Renal cortical epithelial cell (primary cell): ENCODE results near the gene ARHGEF9. TPM values are rescaled to one million over a fixed set of nuclear protein-coding genes. Genes with fewer than 3 reads are reported as not detected.
A peak's percentile ranks its signal among the peaks of the same experiment; 100 is the strongest.
"Not testable (repeated sequence)": the region's sequence is repeated elsewhere in the genome, so short reads cannot be mapped to it uniquely, and the experiment has no call there.

Source experiments
- DNase-seq: peaks from one replicate; pipeline ENCODE4 v3.0.0-alpha.2; 2011; ENCODE audit warnings: low read depth
- total RNA-seq: library from RNA; depleted of rRNA; stranded (reverse); fragments of >200 nt; gene quantifications from 2 replicates; pipeline ENCODE4 v1.2.3, GENCODE V29; 2014

Gene ARHGEF9
- 14.0 and 19.6 TPM in 2 replicates for total RNA-seq

DNA sequence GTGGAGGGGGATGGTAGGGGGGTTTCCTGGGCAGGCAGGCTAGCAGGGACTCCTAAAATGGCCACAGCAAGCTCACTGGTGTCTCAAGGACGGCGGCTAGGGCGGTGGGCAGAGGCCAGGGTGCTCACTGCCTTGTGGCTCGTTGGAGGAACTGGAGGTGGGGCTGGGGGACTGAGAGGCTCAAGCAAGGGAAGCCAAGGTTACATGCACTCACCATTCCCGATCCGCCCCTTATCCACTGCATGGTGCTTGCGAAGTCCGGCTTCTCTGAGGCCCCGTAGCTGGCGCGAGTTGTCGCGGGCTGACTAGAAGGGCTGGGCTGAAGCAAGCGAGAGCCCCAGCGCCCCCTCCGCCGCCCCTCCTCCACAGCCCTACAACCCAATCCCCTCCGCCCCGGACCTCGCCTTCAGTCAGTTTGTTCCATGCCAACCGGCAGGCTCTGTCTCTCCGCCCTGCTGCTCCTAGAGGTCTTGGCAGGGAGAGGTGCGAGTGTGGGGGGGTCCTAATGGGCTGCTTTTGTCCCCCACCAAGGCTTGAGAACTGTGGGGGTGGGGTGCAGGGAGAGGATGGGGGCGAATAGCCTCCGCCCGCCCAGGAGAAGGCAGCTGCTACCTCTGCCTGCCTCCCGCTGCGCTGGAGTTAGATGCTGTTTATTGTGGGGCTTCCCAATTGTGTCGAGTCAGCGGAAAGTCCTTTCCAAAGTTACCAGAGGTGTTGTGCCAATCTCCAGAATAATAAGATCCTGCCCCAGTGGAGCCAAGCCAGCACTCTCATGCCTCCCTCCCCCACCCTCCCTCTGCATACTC, at the start of gene ARHGEF9:
Gene ARHGEF9 (minus strand): TSS at position 313 of the 806 bp plus-strand sequence. CDS start 69 bp downstream, at position 244.
- DNase-seq, result no peak

GRCh38 chrX:63825446-63825845, 40.4 kb upstream of the ARHGEF9 start:
- not testable (repeated sequence) for DNase-seq

DNA sequence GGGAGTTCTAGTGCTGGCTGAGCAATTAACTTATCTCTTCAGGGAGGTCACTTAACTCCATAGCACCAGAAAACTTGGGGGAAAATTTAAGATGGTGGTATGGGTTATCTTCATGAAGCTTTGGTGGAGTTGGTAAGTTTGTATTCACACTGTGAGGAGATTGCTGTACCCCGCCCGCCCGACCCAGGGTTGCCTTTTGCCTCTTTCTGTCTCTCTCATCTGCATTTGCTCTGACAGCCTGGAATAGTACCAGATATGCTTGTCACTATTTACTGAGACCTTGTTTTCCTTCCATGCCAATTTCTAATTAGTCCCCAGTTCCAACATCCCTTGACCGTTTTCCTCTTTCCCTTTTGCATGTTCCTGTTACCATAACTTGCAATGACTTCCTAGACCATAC, 33.1 kb upstream of the ARHGEF9 start:
- no peak for DNase-seq

GRCh38 chrX:63817696-63818095, 32.7 kb upstream of the ARHGEF9 start:
- DNase-seq, result no peak

GRCh38 chrX:63812823-63813222, 27.8 kb upstream of the ARHGEF9 start:
- no peak for DNase-seq

- no peak for DNase-seq
Observed at GRCh38 chrX:63810746-63811145, 25.7 kb upstream of the ARHGEF9 start.

DNA sequence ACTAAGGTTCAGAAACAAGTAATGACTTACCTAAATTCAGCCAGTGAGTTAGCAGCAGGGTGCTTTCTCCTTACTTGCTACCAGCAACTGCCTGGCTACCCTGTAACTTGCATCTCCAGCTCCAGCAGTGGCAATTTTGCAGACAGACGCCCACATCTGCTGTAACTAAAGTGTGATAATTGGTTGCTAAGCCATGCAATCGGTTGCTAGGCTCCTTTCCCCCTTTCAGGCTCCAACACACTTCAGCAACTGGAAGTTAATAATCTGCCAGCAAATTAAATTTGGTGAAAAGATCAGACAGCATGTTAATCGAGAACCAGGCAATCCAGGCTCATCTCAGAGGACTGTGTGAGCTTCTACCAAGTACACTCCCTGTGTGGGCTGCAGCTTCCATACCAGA, 24.2 kb upstream of the ARHGEF9 start:
- no peak for DNase-seq

DNA sequence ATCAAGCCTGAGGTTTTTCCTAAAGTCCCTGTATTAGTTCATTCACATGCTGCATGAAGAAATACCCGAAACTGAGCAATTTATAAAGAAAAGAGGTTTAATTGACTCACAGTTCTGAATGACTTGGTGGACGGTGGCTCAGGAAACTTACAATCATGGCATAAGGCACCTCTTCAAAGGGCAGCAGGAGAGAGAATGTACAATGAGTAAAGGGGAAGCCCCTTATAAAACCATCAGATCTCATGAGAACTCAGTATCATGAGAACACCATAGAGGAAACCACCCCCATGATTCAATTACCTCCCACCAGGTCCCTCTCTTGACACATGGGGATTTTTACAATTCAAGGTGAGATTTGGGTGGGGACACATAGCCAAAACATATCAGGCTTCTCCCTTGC, 10.4 kb upstream of the ARHGEF9 start:
- not testable (repeated sequence) for DNase-seq

DNA sequence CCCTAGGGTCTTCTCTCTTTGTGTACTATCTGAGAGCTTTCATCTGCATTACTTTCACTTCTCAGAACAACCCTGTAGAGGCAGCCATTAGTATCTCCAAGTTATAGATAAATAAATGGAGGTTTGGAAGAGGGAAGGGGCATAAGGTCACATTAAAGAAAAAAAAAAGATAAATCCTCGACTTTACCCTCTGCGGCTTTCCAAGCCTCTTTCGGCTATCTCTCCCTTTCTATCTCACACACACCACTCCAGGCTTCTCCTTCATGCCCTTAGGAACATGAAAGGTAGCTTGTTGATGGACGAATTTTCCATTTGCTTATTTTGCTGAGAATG, 660 bp upstream of the ARHGEF9 start:
- DNase-seq, result no peak

- DNase-seq, result no peak
Observed at GRCh38 chrX:63784346-63784901, 590 bp downstream of the ARHGEF9 start.

- peak; percentile 16 for DNase-seq
Observed at GRCh38 chrX:63782515-63782914, 2.5 kb downstream of the ARHGEF9 start.

DNA sequence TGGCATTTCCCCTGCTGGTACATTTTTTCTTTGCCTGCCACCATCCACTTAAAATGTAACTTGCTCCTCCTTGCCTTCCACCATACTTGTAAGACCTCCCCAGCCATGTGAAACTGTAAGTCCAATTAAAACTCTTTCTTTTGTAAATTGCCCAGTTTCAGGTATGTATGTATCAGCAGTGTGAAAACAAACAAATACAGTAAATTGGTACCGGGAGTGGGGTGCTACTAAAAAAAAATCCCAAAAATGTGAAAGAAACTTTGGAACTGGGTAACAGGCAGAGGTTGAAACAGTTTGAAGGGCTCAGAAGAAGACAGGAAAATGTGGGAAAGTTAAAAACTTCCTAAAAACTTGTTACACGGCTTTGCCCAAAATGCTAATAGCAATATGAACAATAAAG, 16.3 kb downstream of the ARHGEF9 start:
- no peak for DNase-seq

GRCh38 chrX:63765712-63766111, 19.3 kb downstream of the ARHGEF9 start:
- DNase-seq, result no peak

DNA sequence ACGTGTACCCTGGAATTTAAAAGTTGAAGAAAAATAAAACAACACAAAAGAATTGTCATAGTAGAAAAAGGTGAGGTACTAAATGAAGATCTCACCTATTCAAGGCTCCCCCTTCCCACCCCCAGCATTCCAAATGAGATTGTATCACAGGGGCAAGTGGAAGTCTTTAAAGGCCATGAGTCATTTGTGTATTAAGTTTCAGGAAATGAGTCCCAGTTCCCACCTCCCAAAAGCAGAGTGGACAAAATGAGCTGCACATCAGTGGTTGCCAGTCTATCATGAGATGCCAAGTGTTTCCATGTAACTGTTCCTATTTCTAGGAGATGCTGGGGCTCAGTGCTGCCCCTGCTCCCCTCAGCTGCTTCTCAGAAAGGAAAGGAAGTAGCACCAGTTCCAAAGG, 20.1 kb downstream of the ARHGEF9 start:
- DNase-seq, result peak; percentile 43

- DNase-seq, result no peak
Observed at GRCh38 chrX:63761639-63762038, 23.4 kb downstream of the ARHGEF9 start.

GRCh38 chrX:63758011-63758410, 27.0 kb downstream of the ARHGEF9 start:
- DNase-seq, result no peak

- no peak for DNase-seq
Observed at GRCh38 chrX:63755892-63756291, 29.1 kb downstream of the ARHGEF9 start.

GRCh38 chrX:63754860-63755579, 30.0 kb downstream of the ARHGEF9 start:
- peak; percentile 87 for DNase-seq

DNA sequence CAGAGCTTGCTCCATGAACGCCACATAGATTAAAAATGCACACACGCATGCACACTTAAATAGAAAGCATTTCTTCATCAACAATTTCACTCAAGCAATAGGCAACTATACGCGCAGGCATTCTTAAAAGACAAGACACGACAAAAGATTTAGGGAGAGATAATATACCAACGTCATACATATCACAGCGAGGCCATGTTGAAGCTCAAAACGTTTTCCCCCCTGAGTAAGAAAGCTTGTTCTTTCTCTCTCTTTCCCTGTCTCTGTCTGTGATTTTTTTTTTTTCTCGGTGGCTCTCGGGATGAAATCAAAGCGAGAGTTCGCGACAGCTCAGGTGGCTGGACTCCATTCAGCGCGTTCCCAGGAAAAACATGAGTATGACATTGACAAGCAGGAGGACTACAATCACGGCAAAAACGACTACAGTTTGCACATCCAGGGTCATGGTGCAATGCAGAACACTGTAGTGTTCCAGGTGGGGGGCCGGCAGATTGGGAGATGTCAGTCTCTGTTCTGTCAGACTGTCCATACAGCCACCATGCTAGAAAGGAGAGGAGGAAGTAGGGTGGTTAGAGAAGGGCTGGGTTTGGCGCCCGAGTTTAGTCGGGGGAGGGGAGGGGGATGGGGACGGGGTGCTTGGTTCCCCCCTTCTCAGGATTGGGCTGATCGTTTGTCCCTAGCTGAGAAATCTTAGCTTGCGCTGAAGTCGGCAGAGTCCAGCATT, 30.7 kb downstream of the ARHGEF9 start:
- DNase-seq, result no peak

GRCh38 chrX:63751481-63751880, 33.5 kb downstream of the ARHGEF9 start:
- DNase-seq, result no peak

DNA sequence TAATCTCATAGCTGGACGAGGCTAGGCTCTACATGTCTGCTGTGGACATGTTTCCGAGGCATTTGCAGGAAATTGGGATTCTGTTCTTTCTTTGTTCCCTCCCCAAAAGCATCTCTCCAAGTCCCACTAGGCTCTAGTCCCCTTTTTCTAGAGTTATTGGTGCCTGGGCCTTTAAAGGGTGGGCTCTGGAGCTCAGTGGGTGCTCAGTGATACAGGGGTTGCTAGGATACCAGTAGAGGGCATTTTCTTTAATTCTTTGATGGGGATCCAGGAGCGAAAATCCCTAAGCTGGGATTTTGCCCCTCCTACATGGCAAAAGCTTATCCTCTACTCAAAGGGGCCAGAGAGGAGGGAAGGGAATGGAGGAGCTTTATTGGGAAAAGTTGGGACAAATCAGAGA, 34.2 kb downstream of the ARHGEF9 start:
- DNase-seq, result no peak

DNA sequence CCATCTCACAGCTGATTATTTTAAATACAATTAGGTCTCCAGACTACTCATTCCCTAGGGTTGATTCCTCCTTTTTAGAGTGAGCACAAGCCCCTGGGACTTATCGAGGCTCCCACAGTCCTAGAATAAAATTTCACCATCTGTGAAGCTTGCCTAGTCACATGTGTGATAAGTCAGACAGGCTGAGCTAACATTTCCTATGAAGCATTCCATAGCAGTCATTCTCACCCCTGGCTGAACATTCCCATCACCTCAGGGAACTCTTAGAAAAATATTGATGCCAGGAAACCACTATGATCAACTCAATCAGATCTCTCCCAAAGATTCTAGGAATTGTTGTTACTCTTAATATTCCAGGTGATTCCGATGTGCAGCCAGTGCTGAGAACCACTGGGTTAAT, 37.7 kb downstream of the ARHGEF9 start:
- peak; percentile 79 for DNase-seq
